ENCODE results near the gene IFT80.
"Not testable (repeated sequence)": the region's sequence is repeated elsewhere in the genome, so short reads cannot be mapped to it uniquely, and the experiment has no call there.

The IFT80 gene

DNA sequence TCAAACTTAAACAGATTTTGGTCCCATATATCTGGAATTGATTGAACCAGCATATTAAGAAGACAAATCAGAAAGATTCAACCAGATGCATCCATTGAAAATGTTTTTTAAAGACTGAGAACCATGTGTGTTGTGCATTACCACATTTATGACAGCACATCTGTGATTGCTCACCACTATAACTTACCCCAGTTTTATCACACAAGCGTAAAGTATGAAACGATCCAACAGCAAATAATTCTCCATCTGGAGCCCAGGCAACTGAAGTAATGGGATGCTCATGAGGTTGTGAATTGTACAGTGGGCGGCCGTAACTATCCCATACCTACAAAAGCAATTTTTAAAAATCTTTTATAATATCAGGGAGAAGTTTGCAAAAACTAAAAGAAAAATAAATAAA, 43.2 kb downstream of the IFT80 start:
- no peak for DNase-seq

GRCh38 chr3:160346511-160346910, 52.5 kb downstream of the IFT80 start:
- no peak for DNase-seq

DNA sequence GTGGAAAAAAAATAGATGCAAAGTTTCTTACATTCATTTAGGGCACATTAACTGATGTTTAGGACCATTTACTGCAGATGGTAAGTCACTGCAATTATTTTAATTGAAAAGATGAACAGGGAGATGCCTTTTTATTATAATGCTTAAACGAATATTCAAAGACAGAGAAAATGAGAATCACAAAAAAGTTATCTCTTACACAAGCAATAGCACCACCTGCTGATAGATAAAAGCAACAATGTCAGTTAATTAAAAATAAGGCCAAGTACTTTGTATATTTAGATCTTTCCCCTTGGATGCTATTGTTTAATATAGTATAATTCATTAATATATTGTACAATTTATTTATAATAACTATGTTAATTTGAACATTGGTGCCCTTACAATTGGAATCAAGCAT, 55.9 kb downstream of the IFT80 start:
- no peak for DNase-seq

DNA sequence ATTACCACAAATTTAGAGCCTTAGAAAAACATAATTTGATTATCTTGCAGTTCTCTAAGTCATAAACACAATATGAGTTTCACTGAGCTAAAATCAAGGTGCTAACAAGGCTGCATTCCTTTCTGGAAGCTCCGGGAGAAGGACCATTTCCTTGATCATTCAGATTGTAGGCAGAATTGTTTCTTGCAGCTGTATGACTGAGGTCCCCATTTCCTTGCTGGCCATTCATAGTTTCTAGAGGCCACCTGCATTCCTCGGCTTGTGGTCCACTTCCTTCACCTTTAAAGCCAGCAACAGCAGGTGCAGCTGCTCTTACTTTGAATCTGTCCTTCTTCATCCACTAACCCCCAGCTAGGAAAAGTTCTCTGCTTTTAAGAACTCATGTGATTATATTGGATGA, 58.7 kb downstream of the IFT80 start:
- no peak for DNase-seq

DNA sequence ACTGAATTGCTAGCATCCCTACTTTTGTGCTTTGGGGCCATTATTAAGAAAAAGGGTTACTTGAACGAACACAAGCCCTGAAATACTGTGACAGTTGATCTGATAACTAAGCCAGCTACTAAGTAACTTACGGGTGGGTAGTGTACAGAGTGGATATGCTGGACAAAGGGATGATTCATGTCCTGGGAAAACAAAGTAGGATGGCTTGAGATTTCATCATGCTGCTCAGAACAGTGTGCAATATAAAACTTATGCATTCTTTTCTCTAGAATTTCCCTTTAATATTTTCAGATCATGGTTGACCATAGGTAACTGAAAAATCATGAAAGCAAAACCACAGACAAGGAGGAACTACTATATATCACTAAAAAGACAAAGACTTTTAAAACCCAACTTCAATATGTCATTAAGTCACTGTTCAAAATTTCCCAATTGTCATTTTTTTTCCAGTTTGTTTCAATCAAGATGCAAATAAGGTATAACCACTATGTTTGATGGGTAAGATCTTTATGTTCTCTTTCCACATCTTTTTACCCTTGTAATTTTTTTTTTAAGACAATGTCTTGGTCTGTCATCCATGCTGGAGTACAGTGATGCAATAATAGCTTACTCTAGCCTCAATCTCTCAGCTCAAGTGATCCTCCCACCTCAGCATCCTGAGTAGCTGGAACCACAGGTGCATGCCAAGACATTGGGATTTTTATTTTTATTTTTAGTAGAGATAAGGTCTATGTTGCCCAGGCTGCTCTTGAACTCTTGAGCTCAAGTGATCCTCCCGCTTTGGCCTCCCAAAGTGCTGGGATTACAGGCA, 67.7 kb downstream of the IFT80 start:
- DNase-seq = no peak

DNA sequence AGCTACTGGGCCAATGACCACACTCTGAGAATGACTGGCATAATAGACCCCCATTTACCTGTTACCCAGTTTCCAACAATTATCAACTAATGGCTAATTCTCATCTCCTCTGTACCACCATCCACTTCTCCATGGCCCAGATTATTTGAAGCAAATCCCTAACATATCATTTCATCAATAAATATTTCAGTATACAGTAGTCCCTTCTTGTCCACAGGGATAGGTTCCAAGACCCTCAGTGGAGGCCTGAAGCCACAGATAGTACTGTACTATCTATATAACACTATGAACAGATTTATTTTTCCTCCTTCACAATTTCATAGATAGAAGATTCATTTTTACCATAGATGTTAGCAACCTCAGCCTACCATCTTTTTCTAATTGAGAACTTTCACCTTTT, 68.3 kb downstream of the IFT80 start:
- DNase-seq = no peak

- DNase-seq = no peak
These were observed 68.9 kb downstream of the IFT80 start for GRCh38 chr3:160330109-160330508.

GRCh38 chr3:160326286-160326685, 72.7 kb downstream of the IFT80 start:
- DNase-seq = not testable (repeated sequence)

DNA sequence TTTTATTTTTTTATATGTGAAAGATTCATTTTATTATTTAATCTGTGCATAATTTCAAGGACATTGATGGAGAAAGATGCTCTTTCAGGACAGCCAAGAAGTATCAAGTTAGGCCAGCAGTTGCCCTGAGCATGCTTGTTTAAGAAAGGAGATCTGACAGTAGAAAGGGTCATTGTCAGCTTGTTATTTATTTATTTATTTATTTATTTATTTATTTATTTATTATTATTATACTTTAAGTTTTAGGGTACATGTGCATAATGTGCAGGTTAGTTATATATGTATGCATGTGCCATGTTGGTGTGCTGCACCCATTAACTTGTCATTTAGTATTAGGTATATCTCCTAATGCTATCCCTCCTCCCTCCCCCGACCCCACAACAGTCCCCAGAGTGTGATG, 77.2 kb downstream of the IFT80 start:
- DNase-seq = not testable (repeated sequence)

GRCh38 chr3:160319322-160319721, 79.7 kb downstream of the IFT80 start:
- no peak for DNase-seq

GRCh38 chr3:160314995-160315394, 84.0 kb downstream of the IFT80 start:
- no peak for DNase-seq

DNA sequence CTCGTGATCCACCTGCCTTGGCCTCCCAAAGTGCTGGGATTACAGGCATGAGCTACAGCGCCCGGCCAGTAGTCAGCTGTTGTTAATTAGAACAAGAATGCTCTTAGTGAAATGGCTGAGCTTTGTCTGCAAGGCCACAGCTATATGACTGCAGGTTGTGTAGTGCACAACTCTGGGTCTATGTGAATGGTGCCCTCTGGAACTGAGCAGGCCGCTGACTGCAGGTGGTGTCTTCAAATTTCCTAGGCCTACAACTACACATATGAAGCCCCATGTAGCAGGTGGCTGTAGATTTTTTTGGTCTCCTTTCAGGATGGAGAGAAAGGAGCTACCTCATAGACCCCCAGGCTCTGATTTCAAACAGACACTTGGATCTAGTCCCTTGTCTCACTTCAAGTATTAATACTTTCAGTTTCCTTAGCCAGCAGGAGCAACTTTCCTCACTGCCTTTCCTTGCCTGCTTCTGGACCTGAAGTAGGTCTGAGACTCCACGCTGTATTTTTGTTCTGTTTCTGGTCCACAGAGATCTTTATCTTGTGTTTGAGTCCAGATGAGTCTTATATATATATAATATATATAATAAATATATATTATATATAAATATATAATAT, 86.9 kb downstream of the IFT80 start:
- no peak for DNase-seq

GRCh38 chr3:160302806-160303205, 96.2 kb downstream of the IFT80 start:
- DNase-seq = no peak

DNA sequence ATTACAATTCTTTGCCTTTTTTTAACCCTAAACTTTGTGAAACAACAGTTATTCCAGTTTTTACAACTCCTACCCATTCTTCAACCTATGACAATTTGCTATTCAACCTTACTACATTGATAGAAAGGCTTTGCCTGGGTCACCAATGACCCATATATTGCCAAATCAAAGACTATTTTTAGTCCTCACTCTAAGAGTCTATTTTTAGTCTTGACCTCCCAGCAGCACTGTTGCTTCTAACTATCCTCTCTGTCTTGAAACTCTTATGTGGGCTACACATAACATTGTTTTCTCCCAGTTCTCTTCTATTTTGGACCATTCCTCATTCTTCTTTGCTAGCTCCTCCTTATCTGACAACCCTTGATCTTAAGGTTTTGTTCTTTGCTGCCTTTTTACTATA, 102.4 kb downstream of the IFT80 start:
- no peak for DNase-seq

GRCh38 chr3:160291909-160292299, 107.1 kb downstream of the IFT80 start:
- DNase-seq = no peak

GRCh38 chr3:160291290-160291908, 107.6 kb downstream of the IFT80 start:
- DNase-seq = no peak

GRCh38 chr3:160287666-160288065, 111.4 kb downstream of the IFT80 start:
- DNase-seq = no peak

GRCh38 chr3:160286231-160286630, 112.8 kb downstream of the IFT80 start:
- no peak for DNase-seq

DNA sequence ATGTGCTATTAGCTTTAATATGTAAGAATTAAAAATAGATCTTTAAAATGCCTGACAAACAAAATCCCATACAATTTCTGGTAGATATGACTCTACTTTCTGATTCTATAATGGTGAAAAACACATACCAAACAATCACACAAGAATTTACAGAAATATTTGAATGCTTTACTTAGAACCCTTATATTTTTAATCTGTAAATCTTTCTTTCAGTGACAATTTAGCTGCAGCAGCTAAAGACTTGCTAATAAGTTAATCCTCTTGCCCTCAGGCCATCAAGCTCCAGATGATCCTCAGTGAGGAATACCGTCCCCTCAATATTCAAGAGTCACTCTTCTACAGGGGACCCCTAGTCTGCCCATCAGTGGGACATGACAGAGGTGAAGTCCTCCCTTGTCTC, 118.2 kb downstream of the IFT80 start:
- DNase-seq = no peak

- DNase-seq = no peak
These were observed 119.4 kb downstream of the IFT80 start for GRCh38 chr3:160279657-160280056.

- no peak for DNase-seq
These were observed 120.8 kb downstream of the IFT80 start for GRCh38 chr3:160278210-160278609.

DNA sequence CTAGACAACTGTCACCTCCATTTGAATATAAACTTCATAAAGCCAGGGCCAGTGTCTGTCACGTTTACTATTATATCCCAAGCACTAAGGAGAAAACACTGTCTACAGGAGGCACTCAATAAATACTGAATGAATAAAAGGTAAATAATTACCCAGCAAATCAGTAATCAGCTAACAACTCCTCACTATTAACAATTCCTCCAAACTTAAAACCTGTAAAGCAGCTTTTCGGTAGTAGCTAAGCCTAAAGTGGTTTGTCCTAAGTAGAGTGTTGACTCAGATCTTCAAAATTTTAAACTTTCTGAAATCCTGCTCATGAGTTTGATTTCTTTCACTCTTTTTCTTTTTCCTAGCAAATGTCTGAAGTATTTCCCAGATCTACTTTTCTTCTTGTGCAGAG, 133.9 kb downstream of the IFT80 start:
- DNase-seq = no peak

- DNase-seq = no peak
These were observed 138.3 kb downstream of the IFT80 start for GRCh38 chr3:160260587-160261270.

DNA sequence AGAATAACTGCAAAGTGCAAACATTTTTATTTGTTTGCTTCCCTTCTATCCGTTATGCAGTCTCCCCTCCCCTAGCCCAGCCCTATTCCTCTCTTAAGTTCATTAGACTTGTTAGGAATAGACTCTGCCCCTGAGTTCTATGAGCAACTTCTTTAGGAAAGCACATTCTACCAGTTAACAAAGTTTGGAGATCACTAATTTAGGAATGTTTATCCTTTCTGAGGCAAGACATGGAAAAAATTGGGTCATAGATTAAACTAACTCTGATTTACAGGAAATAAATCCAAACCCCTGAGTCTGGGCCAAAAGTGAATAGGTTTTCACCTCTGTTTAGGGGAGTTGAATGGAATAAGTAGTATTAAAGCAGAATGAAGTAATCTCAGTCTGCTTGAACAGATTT, 139.4 kb downstream of the IFT80 start:
- DNase-seq = no peak
